PFSK-1 (cell line): ENCODE results near the gene VPS25.

Source experiments
- FOXP2 ChIP-seq: optimal IDR thresholded peaks from 2 replicates; pipeline ENCODE3; 2011; ENCODE audit warnings: borderline replicate concordance, control low read depth, inconsistent platforms; ENCODE audit not compliant: insufficient read depth; ENCODE audit errors: extremely low read length, extremely low read depth
- POLR2AphosphoS5 ChIP-seq: IDR thresholded peaks from 2 replicates; pipeline ENCODE4 v1.6.1; 2012; ENCODE audit warnings: low read depth, mild to moderate bottlenecking, control low read depth, low read length, moderate library complexity
- SIN3A ChIP-seq: IDR thresholded peaks from 2 replicates; pipeline ENCODE4 v1.6.1; 2012; ENCODE audit warnings: mild to moderate bottlenecking, low read length, moderate library complexity, borderline replicate concordance; ENCODE audit not compliant: insufficient read depth
- TAF1 ChIP-seq: IDR thresholded peaks from 2 replicates; pipeline ENCODE4 v1.6.1; 2012; ENCODE audit warnings: low read length, control low read depth, borderline replicate concordance; ENCODE audit not compliant: insufficient read depth
- TF ChIP-seq, protein P1 (sequence below), 2 experiments: IDR thresholded peaks; 2 replicates each; pipeline versions ENCODE4 v1.6.1 to v1.8.0; 2011 to 2012; ENCODE audit warnings: low read depth in 2 of 2, low read length in 2 of 2, control low read depth in 1 of 2, inconsistent platforms in 1 of 2, mild to moderate bottlenecking in 1 of 2, moderate library complexity in 1 of 2; ENCODE audit not compliant: insufficient read depth in 1 of 2

Gene VPS25

GRCh38 chr17:42761638-42762037 lies 11.6 kb upstream of the VPS25 start:
- TF ChIP-seq, protein P1, sequence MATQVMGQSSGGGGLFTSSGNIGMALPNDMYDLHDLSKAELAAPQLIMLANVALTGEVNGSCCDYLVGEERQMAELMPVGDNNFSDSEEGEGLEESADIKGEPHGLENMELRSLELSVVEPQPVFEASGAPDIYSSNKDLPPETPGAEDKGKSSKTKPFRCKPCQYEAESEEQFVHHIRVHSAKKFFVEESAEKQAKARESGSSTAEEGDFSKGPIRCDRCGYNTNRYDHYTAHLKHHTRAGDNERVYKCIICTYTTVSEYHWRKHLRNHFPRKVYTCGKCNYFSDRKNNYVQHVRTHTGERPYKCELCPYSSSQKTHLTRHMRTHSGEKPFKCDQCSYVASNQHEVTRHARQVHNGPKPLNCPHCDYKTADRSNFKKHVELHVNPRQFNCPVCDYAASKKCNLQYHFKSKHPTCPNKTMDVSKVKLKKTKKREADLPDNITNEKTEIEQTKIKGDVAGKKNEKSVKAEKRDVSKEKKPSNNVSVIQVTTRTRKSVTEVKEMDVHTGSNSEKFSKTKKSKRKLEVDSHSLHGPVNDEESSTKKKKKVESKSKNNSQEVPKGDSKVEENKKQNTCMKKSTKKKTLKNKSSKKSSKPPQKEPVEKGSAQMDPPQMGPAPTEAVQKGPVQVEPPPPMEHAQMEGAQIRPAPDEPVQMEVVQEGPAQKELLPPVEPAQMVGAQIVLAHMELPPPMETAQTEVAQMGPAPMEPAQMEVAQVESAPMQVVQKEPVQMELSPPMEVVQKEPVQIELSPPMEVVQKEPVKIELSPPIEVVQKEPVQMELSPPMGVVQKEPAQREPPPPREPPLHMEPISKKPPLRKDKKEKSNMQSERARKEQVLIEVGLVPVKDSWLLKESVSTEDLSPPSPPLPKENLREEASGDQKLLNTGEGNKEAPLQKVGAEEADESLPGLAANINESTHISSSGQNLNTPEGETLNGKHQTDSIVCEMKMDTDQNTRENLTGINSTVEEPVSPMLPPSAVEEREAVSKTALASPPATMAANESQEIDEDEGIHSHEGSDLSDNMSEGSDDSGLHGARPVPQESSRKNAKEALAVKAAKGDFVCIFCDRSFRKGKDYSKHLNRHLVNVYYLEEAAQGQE (IDR thresholded peaks at IDR 0.05; ENCODE audit: insufficient read depth in 1 of 2, low read depth in 2 of 2, low read length in 2 of 2) = no peak
- TF ChIP-seq FOXP2 (no peak), TAF1 (no peak), POLR2AphosphoS5 (no peak)

DNA sequence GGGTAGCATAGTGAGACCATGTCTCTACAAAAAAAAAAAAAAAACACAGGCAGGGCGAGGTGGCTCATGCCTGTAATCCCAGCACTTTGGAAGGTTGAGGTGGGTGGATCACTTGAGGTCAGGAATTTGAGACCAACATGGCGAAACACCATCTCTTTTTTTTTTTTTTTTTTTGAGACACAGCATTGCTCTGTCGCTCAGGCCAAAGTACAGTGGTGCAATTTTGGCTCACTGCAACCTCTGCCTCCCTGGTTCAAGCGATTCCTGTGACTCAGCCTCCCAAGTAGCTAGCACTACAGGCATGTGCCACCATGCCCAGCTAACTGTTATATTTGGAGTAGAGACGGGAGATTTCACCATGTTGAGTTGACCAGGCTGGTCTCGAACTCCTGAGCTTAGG lies 7.1 kb upstream of the VPS25 start:
- TF ChIP-seq FOXP2 (no peak), POLR2AphosphoS5 (no peak), SIN3A (no peak), TAF1 (no peak)
- TF ChIP-seq, protein P1 (IDR thresholded peaks at IDR 0.05; ENCODE audit: insufficient read depth in 1 of 2, low read depth in 2 of 2, low read length in 2 of 2) = no peak

- TF ChIP-seq, protein P1 (IDR thresholded peaks at IDR 0.05; ENCODE audit: insufficient read depth in 1 of 2, low read depth in 2 of 2, low read length in 2 of 2) = no peak
- TF ChIP-seq POLR2AphosphoS5 = no peak
- TF ChIP-seq FOXP2 = no peak
- no peak for TF ChIP-seq TAF1
- TF ChIP-seq SIN3A = no peak
These were observed 5.7 kb upstream of the VPS25 start for GRCh38 chr17:42767512-42767911.

DNA sequence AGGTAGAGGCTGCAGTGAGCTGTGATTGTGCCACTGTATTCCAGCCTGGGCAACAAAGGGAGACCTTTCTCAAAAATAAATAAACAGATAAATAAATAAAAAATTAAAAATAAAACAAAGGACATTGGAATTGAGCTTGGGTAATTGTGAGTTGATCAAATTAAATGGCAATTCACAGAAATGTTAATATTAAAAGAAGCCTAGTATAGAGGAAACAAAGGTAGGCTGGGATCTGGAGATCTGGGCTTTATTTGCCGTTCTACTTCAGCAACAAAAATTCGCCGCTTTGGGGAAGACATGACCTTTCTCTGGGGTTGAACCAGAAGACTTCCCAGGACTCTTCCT lies 332 bp upstream of the VPS25 start:
- TF ChIP-seq, protein P1 (IDR thresholded peaks at IDR 0.05; ENCODE audit: insufficient read depth in 1 of 2, low read depth in 2 of 2, low read length in 2 of 2) = no peak
- TF ChIP-seq SIN3A = no peak
- TF ChIP-seq POLR2AphosphoS5 = no peak
- TF ChIP-seq FOXP2 = no peak
- TF ChIP-seq TAF1 = no peak

DNA sequence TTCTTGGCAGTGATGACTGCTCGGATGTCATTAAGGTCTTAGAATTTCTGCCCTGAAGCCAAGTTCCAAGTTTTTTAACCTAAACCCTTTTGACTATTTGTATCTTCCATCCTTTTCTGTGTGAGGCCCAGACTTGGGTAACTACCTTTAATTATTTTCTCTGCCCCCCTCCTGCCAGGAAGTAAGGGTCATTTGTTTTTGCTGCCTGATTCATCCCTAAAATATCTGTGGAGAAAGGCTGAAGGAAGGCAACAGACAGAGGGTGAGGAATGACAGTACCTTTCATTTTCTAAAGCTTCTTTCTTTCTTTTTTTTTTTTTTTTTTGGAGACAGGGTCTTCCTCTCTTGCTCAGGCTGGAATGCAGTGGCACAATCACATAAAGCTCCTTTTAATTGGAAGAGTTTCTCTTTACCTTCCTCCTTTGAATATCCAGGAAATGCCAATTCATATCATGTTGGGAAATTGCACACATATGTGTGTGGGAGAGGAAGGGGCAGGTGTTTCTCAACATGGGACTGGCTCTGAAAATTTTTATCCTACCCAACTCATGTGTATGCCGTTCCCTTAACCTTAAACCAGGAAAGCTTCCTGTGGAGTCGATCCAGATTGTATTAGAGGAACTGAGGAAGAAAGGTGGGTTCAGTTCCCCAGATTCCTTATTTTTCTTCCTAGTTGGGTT lies 957 bp downstream of the VPS25 start:
- TF ChIP-seq TAF1 (no peak), FOXP2 (no peak), SIN3A (no peak), POLR2AphosphoS5 (no peak)
- TF ChIP-seq, protein P1 (IDR thresholded peaks at IDR 0.05; ENCODE audit: insufficient read depth in 1 of 2, low read depth in 2 of 2, low read length in 2 of 2) = no peak
